Mesenteric fat pad (tissue), 1 donor: ENCODE measurements around the gene MEFV. TPM values are rescaled to one million over a fixed set of nuclear protein-coding genes. Genes with fewer than 3 reads are reported as not detected.
"Not testable (repeated sequence)": the region's sequence is repeated elsewhere in the genome, so short reads cannot be mapped to it uniquely, and the experiment has no call there.

Experiments used
- DNase-seq: peaks from one replicate; pipeline ENCODE4 v3.0.0-alpha.2; 2020; ENCODE audit warnings: low spot score
- total RNA-seq: library from RNA; stranded (reverse); fragmentation: NEBNext Ultra II Directional; extraction: Animal tissue kit (Norgen Biotek cat#: 25700); gene quantifications from one replicate; pipeline ENCODE4 v1.2.1, GENCODE V29; 2021
- donor health status: DM: yes; HTN: yes; CAD: no.

MEFV gene
- total RNA-seq, 1 donor from 2014 or later, result 6.0 TPM

- no peak for DNase-seq
Measured at GRCh38 chr16:3223913-3224515, 32.4 kb downstream of the MEFV start.

GRCh38 chr16:3220839-3221238, 35.6 kb downstream of the MEFV start:
- DNase-seq, result no peak

- DNase-seq, result no peak
Measured at GRCh38 chr16:3216263-3216640, 40.2 kb downstream of the MEFV start.

GRCh38 chr16:3215601-3216262, 40.7 kb downstream of the MEFV start:
- DNase-seq, result no peak

DNA sequence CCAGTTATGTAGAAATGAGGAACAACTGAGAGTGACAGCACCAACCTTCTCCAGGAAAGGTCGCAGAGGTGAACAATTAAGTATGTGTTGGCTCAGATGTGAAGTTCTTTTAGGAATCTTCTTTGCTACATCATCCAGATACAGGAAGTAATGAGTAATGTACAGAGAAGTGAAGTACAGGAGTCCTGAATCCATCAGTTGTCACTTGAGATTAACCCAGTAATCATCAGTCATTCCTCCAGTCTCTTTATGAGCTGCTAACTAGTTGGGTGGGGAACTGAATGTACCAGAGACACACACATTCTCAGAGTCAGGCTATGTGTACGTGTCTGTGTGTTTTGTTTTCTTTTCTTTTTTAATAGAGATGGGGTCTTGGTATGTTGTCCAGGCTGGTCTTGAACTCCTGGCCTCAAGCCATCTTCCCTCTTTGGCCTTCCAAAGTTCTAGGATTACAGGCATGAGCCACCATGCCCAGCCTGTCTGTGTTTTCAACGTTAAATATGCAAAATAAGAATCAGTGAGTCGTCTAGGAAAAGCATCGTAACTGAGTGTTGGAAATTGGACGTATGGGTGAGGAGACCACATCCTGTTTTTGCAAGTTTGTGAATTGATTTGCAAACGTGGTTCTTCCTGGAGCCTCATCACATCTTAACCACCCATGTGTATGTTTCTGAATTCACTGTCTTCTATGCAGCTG, 41.4 kb downstream of the MEFV start:
- DNase-seq, result no peak

DNA sequence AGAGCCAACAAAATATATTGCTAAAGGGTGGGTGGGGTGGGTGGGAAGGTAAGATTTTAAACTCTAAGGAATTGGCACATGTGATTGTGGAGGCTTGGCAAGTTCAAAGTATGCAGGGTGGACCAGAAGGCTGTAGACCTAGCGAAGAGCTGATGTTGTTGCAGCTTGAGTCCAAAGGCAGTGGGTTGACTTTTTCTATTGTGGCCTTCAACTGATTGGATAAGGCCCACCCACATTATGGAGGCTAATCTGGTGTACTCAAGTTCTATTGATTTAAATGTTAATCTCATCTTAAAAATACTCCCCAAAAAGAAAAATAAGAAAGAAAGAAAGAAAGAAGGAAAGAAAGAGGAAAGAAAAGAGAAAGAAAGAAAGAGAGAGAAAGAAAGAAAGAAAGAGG, 43.9 kb downstream of the MEFV start:
- DNase-seq, result no peak

DNA sequence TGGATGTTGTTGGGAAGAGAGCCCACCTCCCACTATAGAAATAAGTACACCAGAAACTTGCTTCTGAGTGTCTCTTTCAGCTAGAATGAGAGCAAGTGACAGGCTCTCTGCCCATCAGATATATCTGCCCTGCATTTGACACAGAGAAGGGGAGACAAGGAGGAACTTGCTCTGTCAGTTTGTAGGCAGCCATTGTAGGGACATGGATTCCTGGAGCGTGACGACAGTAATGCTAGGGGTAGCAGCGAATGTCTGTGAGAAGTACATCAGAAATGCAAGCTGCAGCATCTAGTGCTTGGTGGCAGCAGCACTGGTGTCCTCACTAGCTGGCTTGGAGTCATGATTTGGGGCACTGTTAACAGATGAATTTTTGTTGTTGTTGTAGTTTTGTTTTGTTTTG, 44.4 kb downstream of the MEFV start:
- DNase-seq, result no peak

DNA sequence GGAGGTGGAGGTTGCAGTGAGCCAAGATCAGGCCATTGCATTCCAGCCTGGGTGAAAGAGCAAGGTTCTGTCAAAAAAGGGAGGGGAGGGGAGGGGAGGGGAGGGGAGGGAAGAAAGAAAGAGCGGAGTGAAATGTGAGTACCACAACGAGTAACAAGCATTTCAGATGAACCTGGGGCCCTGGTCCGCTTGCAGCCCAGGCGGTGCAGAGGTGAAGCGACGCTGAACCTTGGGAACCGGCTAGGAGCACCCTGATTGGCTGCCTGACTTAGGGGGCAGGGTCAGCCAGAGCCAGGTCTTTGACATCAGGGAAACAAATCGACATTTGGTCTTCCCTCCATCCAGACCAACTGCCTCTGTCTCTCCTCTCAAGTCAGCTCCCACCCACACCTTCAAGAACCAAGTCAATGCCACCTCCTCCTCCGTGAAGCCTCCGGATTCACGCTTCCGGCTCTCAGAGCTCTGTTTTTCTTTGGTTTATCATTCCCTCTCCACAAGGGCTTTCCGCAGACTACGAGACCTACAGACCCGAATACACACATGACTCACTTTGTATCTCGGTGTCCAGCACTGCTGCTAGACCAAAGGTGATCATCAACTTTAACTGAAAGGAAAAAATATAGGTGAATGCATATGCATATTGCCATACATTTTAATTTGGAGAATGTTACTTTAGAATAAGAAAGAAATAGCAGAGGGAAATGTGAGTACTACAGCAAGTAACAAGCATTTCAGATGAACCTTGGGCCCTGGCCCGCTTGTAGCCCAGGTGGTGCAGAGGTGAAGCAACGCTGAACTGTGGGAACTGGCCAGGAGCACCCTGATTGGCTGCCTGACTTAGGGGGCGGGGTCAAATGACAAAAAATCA, 49.1 kb downstream of the MEFV start:
- no peak for DNase-seq

- not testable (repeated sequence) for DNase-seq
Measured at GRCh38 chr16:3205939-3206338, 50.5 kb downstream of the MEFV start.

- no peak for DNase-seq
Measured at GRCh38 chr16:3202903-3203539, 53.4 kb downstream of the MEFV start.

GRCh38 chr16:3198334-3199072, 57.9 kb downstream of the MEFV start:
- DNase-seq, result no peak

- not testable (repeated sequence) for DNase-seq
Measured at GRCh38 chr16:3197694-3198333, 58.6 kb downstream of the MEFV start.

DNA sequence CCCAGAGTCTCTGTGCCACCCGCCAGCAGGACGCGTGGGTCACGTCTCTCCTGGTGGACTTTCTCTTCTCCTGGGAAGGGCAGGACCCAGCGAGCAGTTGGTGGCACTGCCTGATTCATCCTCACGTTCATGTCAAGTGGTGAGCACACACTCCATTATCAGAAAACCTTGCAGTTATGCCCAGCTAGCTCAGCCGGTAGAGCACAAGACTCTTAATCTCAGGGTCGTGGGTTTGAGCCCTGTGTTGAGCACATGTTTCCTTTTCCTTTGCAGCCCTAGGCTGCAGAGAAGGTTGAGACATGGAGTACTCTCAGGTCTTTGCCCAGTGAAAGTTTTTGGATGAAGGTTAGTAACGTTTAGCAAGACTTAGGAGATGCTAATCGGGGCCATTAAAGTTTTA, 60.5 kb downstream of the MEFV start:
- no peak for DNase-seq

DNA sequence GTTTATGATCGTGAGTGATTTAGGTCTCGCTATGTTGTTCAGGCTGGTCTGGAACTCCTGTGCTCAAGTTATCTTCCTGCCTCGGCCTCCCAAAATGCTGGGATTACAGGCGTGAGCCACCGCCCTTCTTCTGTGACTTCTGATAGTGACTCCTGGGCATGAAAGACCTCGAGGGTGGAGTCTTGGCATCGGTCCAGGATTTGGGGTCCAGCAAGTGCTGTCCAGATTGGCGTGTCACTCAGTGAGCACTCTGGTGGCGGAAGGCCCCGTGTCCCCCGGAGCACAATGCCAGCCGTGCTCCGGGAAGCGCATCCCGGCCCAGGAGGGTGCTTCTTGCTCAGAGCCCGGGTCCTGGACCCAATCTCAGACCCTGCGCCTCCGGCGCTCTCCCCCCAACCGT, 61.6 kb downstream of the MEFV start:
- no peak for DNase-seq

GRCh38 chr16:3193221-3194212, 62.9 kb downstream of the MEFV start:
- no peak for DNase-seq

GRCh38 chr16:3192476-3193019, 63.9 kb downstream of the MEFV start:
- DNase-seq, result no peak
